Ascending aorta (tissue), 2 donors: Measurements from ENCODE around the gene NT5C2. TPM values are rescaled to one million over a fixed set of nuclear protein-coding genes. Genes with fewer than 3 reads are reported as not detected.

Source experiments
- DNase-seq, 2 donors: peaks; one replicate each; pipeline ENCODE4 v3.0.0-alpha.2; 2019; ENCODE audit warnings: low spot score in 2 of 2
- H3K27ac ChIP-seq, 2 donors: fragments of 200-600 bp; sonication (generic); one replicate each; pipeline ENCODE4 v1.5.1; 2016 to 2017; ENCODE audit warnings: mild to moderate bottlenecking in 1 of 2
- H3K27me3 ChIP-seq: fragments of 200-600 bp; sonication (generic); one replicate; pipeline ENCODE4 v1.5.1; 2017
- H3K36me3 ChIP-seq, 2 donors: fragments of 200-600 bp; sonication (generic); one replicate each; pipeline ENCODE4 v1.5.1; 2016
- H3K4me1 ChIP-seq, 2 donors: fragments of 200-600 bp; sonication (generic); one replicate each; pipeline ENCODE4 v1.5.1; 2016 to 2017; ENCODE audit warnings: mild to moderate bottlenecking in 1 of 2
- H3K4me3 ChIP-seq, 2 donors: fragments of 200-600 bp; sonication (generic); one replicate each; pipeline ENCODE4 v1.5.1; 2016 to 2017; ENCODE audit warnings: mild to moderate bottlenecking in 1 of 2
- H3K9me3 ChIP-seq, 2 donors: fragments of 200-600 bp; sonication (generic); one replicate each; pipeline ENCODE4 v1.5.1; 2016
- intact Hi-C: fragments of 100-400 bp; cut with DNase I; formaldehyde crosslinking; loops from one replicate; pipeline ENCODE4 v1.15.1; 2023
- total RNA-seq: library from RNA; depleted of rRNA; stranded (reverse); fragments of >200 nt; gene quantifications from one replicate; pipeline ENCODE4 v1.1.0, GENCODE V29; 2016
- TF ChIP-seq, protein P1 (sequence below), 3 experiments: fragments of 200-600 bp in 2 of 3; fragments of 450-650 bp in 1 of 3; sonication (generic) in 2 of 3; IDR thresholded peaks; one replicate each; pipeline ENCODE4 v1.5.1; 2016 to 2019; ENCODE audit warnings: antibody characterized with exemption in 3 of 3, mild to moderate bottlenecking in 1 of 3, moderate library complexity in 1 of 3

NT5C2 gene
- total RNA-seq, 1 donor from 2014 or later = 25.9 TPM

DNA sequence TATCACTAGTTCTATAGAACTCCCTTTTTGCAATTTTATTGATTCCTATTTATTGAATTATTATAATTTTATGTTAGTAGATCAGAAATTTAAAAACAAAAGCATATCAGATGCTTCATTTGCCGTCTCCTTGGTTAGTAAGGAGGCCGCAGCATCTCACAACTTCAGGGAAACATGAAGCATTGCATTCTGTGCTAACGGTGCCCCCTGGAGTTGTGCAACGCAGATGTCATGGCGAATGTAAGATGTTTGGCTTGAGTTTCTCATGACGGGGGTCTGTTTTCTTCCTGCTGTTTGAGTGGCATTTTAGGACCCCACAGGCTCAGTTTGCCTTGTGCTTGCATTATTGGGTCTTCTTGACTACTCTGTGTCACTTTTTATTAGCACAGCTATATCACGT lies 150.2 kb downstream of the NT5C2 start:
- intact Hi-C loops = no loop called here
- no peaks in the 10 kb centered on the region for H3K36me3 ChIP-seq
- H3K4me3 ChIP-seq = no peak overlapping the region
- peaks cover 6 to 56% of the 10 kb centered on the region in 2 donors for H3K4me1 ChIP-seq
- H3K27ac ChIP-seq = peak overlapping the region in 1 of 2 donors; percentile 57
- no peaks in the 10 kb centered on the region for H3K9me3 ChIP-seq
- no peaks in the 10 kb centered on the region for H3K27me3 ChIP-seq
- TF ChIP-seq, protein P1, sequence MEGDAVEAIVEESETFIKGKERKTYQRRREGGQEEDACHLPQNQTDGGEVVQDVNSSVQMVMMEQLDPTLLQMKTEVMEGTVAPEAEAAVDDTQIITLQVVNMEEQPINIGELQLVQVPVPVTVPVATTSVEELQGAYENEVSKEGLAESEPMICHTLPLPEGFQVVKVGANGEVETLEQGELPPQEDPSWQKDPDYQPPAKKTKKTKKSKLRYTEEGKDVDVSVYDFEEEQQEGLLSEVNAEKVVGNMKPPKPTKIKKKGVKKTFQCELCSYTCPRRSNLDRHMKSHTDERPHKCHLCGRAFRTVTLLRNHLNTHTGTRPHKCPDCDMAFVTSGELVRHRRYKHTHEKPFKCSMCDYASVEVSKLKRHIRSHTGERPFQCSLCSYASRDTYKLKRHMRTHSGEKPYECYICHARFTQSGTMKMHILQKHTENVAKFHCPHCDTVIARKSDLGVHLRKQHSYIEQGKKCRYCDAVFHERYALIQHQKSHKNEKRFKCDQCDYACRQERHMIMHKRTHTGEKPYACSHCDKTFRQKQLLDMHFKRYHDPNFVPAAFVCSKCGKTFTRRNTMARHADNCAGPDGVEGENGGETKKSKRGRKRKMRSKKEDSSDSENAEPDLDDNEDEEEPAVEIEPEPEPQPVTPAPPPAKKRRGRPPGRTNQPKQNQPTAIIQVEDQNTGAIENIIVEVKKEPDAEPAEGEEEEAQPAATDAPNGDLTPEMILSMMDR (IDR thresholded peaks at IDR 0.05) = no peak
- no peak for DNase-seq

DNA sequence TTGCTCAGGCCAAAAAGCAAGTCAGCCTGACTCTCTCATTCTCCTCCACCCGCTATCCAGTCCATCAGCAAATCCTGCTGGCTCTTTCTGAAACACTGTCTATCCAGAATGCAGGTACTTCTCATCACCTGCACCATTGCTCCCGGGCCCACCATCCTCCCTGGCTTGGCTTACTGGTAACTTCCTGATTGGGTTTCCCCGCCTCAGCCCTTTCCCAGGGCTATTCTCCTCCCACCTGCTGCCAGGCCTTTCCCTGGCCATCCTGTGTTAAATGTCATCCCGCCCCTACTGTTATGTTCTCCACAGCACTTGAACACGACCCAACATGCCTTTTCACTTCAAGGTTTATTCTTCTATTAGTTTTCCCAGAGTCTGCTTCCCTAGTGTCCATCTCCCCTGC lies 150.9 kb downstream of the NT5C2 start:
- no peak for DNase-seq
- intact Hi-C loops = no loop called here
- H3K27me3 ChIP-seq = no peaks in the 10 kb centered on the region
- H3K9me3 ChIP-seq = no peaks in the 10 kb centered on the region
- peaks cover 6 to 56% of the 10 kb centered on the region in 2 donors for H3K4me1 ChIP-seq
- H3K27ac ChIP-seq = peak overlapping the region; percentile 49 to 57
- no peak overlapping the region for H3K4me3 ChIP-seq
- TF ChIP-seq, protein P1 (IDR thresholded peaks at IDR 0.05) = no peak
- no peaks in the 10 kb centered on the region for H3K36me3 ChIP-seq

DNA sequence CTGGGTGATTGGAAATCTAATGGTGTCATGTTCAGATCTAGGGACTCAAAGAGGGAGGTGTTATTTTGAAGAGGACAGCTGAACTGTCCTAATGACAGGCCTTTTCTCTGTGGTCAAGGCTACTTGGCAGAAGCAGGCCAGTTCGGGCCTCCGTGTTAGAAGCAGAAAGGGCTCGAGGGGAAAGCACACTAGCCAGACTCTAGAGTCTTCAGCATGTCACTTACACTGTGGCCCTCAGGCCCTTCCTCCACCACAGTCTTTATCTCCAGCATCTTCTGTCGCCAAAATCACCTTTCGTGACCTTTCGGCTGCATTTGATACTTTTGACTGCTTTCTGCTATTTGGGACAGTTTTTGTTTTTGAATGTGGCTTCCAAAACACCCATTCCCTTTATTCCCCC lies 151.7 kb downstream of the NT5C2 start:
- no peaks in the 10 kb centered on the region for H3K9me3 ChIP-seq
- H3K27ac ChIP-seq = peak overlapping the region; percentile 49 to 57
- H3K27me3 ChIP-seq = no peaks in the 10 kb centered on the region
- TF ChIP-seq, protein P1 (IDR thresholded peaks at IDR 0.05) = no peak
- peaks cover 6 to 54% of the 10 kb centered on the region in 2 donors for H3K4me1 ChIP-seq
- intact Hi-C loops = no loop called here
- no peak for DNase-seq
- no peaks in the 10 kb centered on the region for H3K36me3 ChIP-seq
- no peak overlapping the region for H3K4me3 ChIP-seq

DNA sequence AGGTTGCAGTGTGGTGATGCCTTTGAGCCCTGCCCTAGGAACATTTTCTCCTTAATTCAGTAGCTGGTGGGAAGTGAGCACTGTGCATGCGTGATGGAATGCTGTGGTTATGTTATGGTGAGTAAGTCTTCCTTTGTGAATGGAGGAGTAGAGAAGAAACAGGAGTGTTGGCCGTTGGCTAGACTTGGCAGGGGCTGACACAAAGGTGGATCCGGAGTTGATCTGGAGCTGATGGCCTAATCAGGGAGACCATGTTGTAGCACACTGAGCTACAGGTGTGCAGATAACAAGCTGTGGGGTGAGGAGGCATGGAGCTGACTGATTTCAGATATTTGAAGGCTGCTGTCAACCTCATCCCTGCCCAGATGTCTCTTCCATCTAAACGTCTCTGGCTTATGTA lies 152.7 kb downstream of the NT5C2 start:
- H3K36me3 ChIP-seq = no peaks in the 10 kb centered on the region
- TF ChIP-seq, protein P1 (IDR thresholded peaks at IDR 0.05) = no peak
- no peaks in the 10 kb centered on the region for H3K27me3 ChIP-seq
- peaks cover 6 to 47% of the 10 kb centered on the region in 2 donors for H3K4me1 ChIP-seq
- no peak overlapping the region for H3K4me3 ChIP-seq
- no peaks in the 10 kb centered on the region for H3K9me3 ChIP-seq
- H3K27ac ChIP-seq = peak overlapping the region in 1 of 2 donors; percentile 73
- no peak for DNase-seq
- intact Hi-C loops = no loop called here

DNA sequence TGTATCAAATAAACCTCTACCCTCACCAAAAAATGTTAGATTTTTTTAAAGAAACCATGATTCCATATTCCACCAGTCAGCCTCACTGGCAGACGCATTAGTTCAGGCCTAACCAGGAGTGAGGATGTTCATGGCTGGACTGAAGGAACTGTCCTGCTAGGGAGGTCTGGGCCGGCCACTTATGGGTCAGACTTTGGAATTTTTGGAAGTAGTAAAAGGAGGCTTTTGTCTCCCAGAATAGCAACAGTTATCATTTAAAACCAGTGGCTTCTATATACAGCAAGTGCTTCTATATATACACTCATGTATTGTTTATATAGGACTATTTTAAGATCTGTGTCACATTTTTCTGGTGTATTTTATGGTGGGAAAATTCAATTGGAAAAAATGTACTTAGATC lies 154.5 kb downstream of the NT5C2 start:
- TF ChIP-seq, protein P1 (IDR thresholded peaks at IDR 0.05) = no peak
- Histone ChIP-seq H3K27ac (peak overlapping the region; percentile 73 to 75), H3K4me3 (no peak overlapping the region), H3K36me3 (no peaks in the 10 kb centered on the region), H3K27me3 (no peaks in the 10 kb centered on the region), H3K4me1 (peaks cover 2 to 35% of the 10 kb centered on the region in 2 donors), H3K9me3 (no peaks in the 10 kb centered on the region)
- intact Hi-C loops = no loop called here
- DNase-seq = no peak

Other genes starting within 250 kb of the NT5C2 start
- gene RPEL1, start 52.6 kb upstream of the NT5C2 start, total RNA-seq = not detected
- gene INA, start 83.9 kb upstream of the NT5C2 start, total RNA-seq = not detected
- 9.7 TPM for gene PCGF6, start 157.9 kb upstream of the NT5C2 start, total RNA-seq
- gene TAF5, start 174.7 kb upstream of the NT5C2 start, total RNA-seq = 2.4 TPM
- gene ATP5MK, start 203.2 kb upstream of the NT5C2 start, total RNA-seq = 481 TPM
- gene PDCD11, start 203.4 kb upstream of the NT5C2 start, total RNA-seq = 4.8 TPM